ENCODE measurements around the gene PPP6C.
"Not testable (repeated sequence)": the region's sequence is repeated elsewhere in the genome, so short reads cannot be mapped to it uniquely, and the experiment has no call there.

The PPP6C gene

GRCh38 chr9:125140576-125140975 is 49.0 kb downstream of the PPP6C start:
- DNase-seq: no peak

GRCh38 chr9:125137200-125137599 is 52.4 kb downstream of the PPP6C start:
- no peak for DNase-seq

DNA sequence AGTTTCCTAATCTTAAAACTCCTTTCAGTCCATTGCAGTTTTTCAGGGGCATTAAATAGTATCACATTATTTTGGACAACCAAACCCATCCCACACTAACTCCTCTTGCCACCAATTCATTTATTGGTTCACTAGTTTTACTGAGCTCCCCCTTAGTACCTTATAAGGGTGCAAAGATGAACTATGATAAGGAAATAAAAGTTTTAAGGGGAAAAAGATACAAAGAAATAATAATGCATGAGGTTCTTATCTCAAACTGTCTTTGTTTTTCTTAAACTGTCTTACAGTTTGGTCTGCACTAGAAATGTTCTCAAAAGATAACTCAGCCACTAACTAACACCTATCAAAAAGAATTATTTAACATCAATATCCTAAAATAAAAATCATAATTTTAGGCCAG is 54.6 kb downstream of the PPP6C start:
- DNase-seq: no peak

GRCh38 chr9:125133403-125134329 is 55.9 kb downstream of the PPP6C start:
- no peak for DNase-seq

DNA sequence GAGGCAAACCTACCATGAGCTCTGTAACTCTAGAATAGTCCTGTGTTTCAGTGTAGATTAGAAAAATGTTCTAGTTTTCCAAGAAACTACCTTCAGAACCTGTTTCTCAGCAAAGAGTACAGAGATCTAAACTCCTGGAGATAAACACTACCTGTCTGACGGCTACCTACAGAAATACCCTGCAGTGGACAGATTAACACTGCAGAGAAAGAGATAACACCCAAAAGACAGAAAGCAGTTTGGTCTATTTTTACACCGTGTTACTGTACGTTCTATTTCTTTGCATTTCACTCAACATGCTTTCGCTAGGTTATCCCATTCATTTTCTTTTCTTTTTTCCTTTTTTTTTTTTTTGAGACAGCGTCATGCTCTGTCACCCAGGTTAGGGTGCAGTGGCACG is 57.8 kb downstream of the PPP6C start:
- no peak for DNase-seq

- DNase-seq: peak; percentile 86
Observed at GRCh38 chr9:125126019-125126746, 63.4 kb downstream of the PPP6C start.

GRCh38 chr9:125125523-125125922 is 64.1 kb downstream of the PPP6C start:
- no peak for DNase-seq

DNA sequence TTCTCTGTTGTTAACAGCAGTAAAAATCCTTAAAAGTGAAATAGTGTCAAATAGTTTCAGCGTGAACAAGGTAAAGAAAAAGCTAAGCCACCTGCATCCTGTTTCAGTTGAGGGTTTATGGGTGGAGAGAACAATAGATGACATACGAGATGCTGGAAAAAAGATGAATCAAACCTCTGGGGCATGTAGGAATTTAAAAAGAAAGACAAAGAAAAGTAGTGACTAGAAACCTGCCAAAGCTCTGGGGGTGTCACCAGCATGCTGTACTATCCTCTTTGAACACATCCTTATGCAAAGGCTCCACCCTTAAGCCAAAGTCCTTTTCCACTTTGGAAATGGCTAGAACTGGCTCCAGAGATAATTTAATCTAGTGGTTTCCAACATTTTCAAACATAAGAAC is 68.5 kb downstream of the PPP6C start:
- no peak for DNase-seq

GRCh38 chr9:125119643-125120286 is 69.8 kb downstream of the PPP6C start:
- DNase-seq: peak; percentile 28

- DNase-seq: not testable (repeated sequence)
Observed at GRCh38 chr9:125118696-125119095, 70.9 kb downstream of the PPP6C start.

- not testable (repeated sequence) for DNase-seq
Observed at GRCh38 chr9:125114503-125114902, 75.1 kb downstream of the PPP6C start.

- no peak for DNase-seq
Observed at GRCh38 chr9:125110464-125110863, 79.1 kb downstream of the PPP6C start.

GRCh38 chr9:125108541-125108940 is 81.1 kb downstream of the PPP6C start:
- DNase-seq: not testable (repeated sequence)

GRCh38 chr9:125106285-125106893 is 83.2 kb downstream of the PPP6C start:
- DNase-seq: no peak

DNA sequence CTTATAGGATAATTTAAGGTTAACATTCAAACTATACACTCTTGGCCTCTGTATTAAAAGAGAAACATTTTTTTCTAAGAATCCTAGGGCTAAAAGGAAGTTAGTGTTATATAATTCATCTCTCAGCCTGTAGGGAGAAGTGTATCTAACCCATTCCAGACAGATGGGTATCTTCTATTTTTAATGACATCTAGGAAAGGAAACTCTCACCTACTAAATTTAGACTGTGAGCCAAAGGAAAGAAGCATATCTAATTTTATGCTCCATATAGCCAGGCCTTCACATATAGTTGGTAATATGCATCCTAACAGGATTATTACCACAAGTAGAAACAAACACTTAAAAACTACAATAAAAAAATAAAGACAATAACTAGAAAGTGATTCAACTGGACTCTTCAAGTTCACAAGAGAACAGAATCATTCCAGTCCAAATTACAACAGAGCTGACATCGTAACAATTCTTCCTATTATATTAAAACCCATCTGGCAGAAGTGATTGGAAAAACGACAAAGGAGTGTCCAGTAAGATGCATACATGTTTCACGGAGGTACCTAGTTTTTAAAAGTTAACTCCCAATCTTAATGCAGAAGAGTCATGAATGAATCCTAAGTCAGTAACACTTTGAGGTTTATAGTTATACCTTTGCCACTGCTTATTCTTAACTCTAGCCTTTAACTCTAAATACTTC is 85.7 kb downstream of the PPP6C start:
- DNase-seq: no peak

GRCh38 chr9:125103021-125103420 is 86.6 kb downstream of the PPP6C start:
- DNase-seq: no peak

DNA sequence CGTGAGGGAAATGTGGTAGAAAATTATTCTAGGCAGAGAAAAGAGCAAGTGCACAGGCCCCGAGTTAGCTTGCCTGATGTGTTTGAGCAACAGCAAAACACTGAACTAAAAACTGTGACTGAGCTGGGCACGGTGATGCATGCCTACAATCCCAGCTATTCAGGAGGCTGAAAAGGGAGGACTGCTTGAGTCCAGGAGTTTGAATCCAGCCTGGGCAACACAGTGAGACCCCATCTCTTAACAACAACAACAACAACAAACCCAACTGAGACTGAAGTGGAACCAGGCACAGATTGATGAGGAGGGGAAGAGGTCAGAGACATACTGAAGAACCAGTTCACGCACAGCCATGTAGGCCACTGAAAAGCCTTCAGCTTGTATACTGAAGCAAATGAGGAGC is 88.8 kb downstream of the PPP6C start:
- DNase-seq: no peak

- no peak for DNase-seq
Observed at GRCh38 chr9:125099816-125100215, 89.8 kb downstream of the PPP6C start.

Data from CD4-positive, alpha-beta T cell treated with Interleukin-17A for 1 hour (primary cell).